IMR-90 (cell line): ENCODE measurements around the gene VAMP5. TPM values are rescaled to one million over a fixed set of nuclear protein-coding genes. Genes with fewer than 3 reads are reported as not detected.

Source experiments
- ATAC-seq: fragments of 200-7000 bp; cut with Tn5 transposase; 2 replicates; pipeline ENCODE4 v1.9.1; 2020; ENCODE audit warnings: low read depth, mild to moderate bottlenecking, moderate library complexity
- BruUV-seq: library from RNA; stranded (reverse); fragments of 400-500 nt; replicated peaks from 2 replicates; lab custom pipeline; 2021; lab: Mats Ljungman, UMichigan
- CTCF ChIA-PET: fragments of 300-600 bp; formaldehyde crosslinking; extraction: SDS; loops from one replicate; lab custom pipeline; 2021; ENCODE audit warnings: antibody characterized with exemption; lab: Yijun Ruan, JAX
- POLR2A ChIA-PET: fragments of 300-600 bp; sonication (Branson Sonifier 250); formaldehyde crosslinking; loops from one replicate; lab custom pipeline; 2022; ENCODE audit warnings: antibody characterized with exemption; ENCODE audit not compliant: unreplicated experiment; lab: Charles Lee
- DNase-seq: peaks from one replicate; pipeline ENCODE4 v3.0.0; 2013
- H2AFZ ChIP-seq: replicated peaks from 2 replicates; pipeline ENCODE3; 2013; ENCODE audit warnings: low read length, mild to moderate bottlenecking; ENCODE audit not compliant: poor library complexity
- H2AK5ac ChIP-seq: 2 replicates; pipeline ENCODE4 v1.6.1; 2013; ENCODE audit warnings: low read depth, low read length, inconsistent platforms
- H2AK9ac ChIP-seq: replicated peaks from 2 replicates; pipeline ENCODE3; 2013; ENCODE audit warnings: mild to moderate bottlenecking, low read depth, low read length, moderate library complexity; ENCODE audit not compliant: poor library complexity
- H2BK120ac ChIP-seq: 2 replicates; pipeline ENCODE4 v1.6.1; 2013; ENCODE audit warnings: low read depth, low read length, inconsistent platforms
- H2BK15ac ChIP-seq: 3 replicates; pipeline ENCODE4 v1.6.1; 2013; ENCODE audit warnings: low read depth, low read length, inconsistent platforms
- H2BK20ac ChIP-seq: 2 replicates; pipeline ENCODE4 v1.6.1; 2013; ENCODE audit warnings: low read depth, mild to moderate bottlenecking, inconsistent platforms, low read length, moderate library complexity
- H2BK5ac ChIP-seq: 2 replicates; pipeline ENCODE4 v1.6.1; 2013; ENCODE audit warnings: mild to moderate bottlenecking, low read depth, low read length, inconsistent platforms; ENCODE audit not compliant: poor library complexity, severe bottlenecking
- H3K14ac ChIP-seq: replicated peaks from 2 replicates; pipeline ENCODE4 v1.6.1; 2013; ENCODE audit warnings: low read depth, low read length, inconsistent platforms
- H3K18ac ChIP-seq: 2 replicates; pipeline ENCODE4 v1.6.1; 2013; ENCODE audit warnings: low read depth, low read length, control low read depth
- H3K23ac ChIP-seq: 2 replicates; pipeline ENCODE4 v1.6.1; 2013; ENCODE audit warnings: low read depth, low read length, inconsistent platforms
- H3K27ac ChIP-seq: 2 replicates; pipeline ENCODE4 v1.5.1; 2013; ENCODE audit warnings: mild to moderate bottlenecking, control low read depth, low read length; ENCODE audit not compliant: insufficient read depth
- H3K27me3 ChIP-seq: 2 replicates; pipeline ENCODE4 v1.6.1; 2013; ENCODE audit warnings: low read length; ENCODE audit not compliant: control insufficient read depth, insufficient read depth
- H3K36me3 ChIP-seq: 2 replicates; pipeline ENCODE4 v1.6.1; 2013; ENCODE audit warnings: low read length, mixed read lengths; ENCODE audit not compliant: control insufficient read depth, insufficient read depth
- H3K4ac ChIP-seq: 2 replicates; pipeline ENCODE4 v1.6.1; 2013; ENCODE audit warnings: low read depth, low read length, inconsistent platforms
- H3K4me1 ChIP-seq: 2 replicates; pipeline ENCODE4 v1.6.1; 2013; ENCODE audit warnings: low read length, mixed read lengths; ENCODE audit not compliant: control insufficient read depth, insufficient read depth
- H3K4me2 ChIP-seq: 2 replicates; pipeline ENCODE4 v1.6.1; 2013; ENCODE audit warnings: low read depth, mild to moderate bottlenecking, control low read depth, low read length, moderate library complexity
- H3K4me3 ChIP-seq: 2 replicates; pipeline ENCODE4 v1.5.1; 2013; ENCODE audit warnings: low read depth, mild to moderate bottlenecking, control low read depth, low read length, moderate library complexity; ENCODE audit not compliant: insufficient read depth
- H3K56ac ChIP-seq: 2 replicates; pipeline ENCODE4 v1.6.1; 2013; ENCODE audit warnings: low read length, inconsistent platforms; ENCODE audit not compliant: insufficient read depth; ENCODE audit errors: extremely low read depth
- H3K79me1 ChIP-seq, 2 experiments: 2 replicates each; pipeline ENCODE4 v1.6.1; 2013; ENCODE audit warnings: low read length in 2 of 2, inconsistent platforms in 1 of 2, low read depth in 1 of 2
- H3K9ac ChIP-seq: 2 replicates; pipeline ENCODE4 v1.6.1; 2013; ENCODE audit warnings: low read depth, low read length, control low read depth
- H3K9me1 ChIP-seq: 2 replicates; pipeline ENCODE4 v1.6.1; 2013; ENCODE audit warnings: low read length, inconsistent platforms; ENCODE audit not compliant: insufficient read depth
- H3K9me3 ChIP-seq: 2 replicates; pipeline ENCODE4 v1.6.1; 2013; ENCODE audit warnings: low read length; ENCODE audit not compliant: control insufficient read depth, insufficient read depth
- H4K20me1 ChIP-seq: 2 replicates; pipeline ENCODE4 v1.6.1; 2013; ENCODE audit warnings: low read length, inconsistent platforms; ENCODE audit not compliant: insufficient read depth
- H4K5ac ChIP-seq: 2 replicates; pipeline ENCODE4 v1.6.1; 2013; ENCODE audit warnings: mild to moderate bottlenecking, low read depth, low read length, control low read depth
- H4K8ac ChIP-seq, 2 experiments: 2 replicates each; pipeline ENCODE4 v1.6.1; 2013; ENCODE audit warnings: low read depth in 2 of 2, low read length in 2 of 2, control low read depth in 1 of 2, inconsistent platforms in 1 of 2
- H4K91ac ChIP-seq: 2 replicates; pipeline ENCODE4 v1.6.1; 2013; ENCODE audit warnings: low read depth, low read length, inconsistent platforms; ENCODE audit not compliant: insufficient read depth
- RCOR1 ChIP-seq: IDR thresholded peaks from 2 replicates; pipeline ENCODE4 v1.6.1; 2012; ENCODE audit warnings: mild to moderate bottlenecking, low read length, improper control_type of control experiment; ENCODE audit not compliant: insufficient replicate concordance
- WGBS, 2 experiments: methylation state at CpG; one replicate each; pipeline versions ENCODE4 v1.1.5 to v1.1.7; 2013; ENCODE audit warnings: missing lambda C conversion rate in 2 of 2; ENCODE audit not compliant: insufficient read length in 1 of 2; ENCODE audit errors: extremely low coverage in 2 of 2; 5-methylcytosine and 5-hydroxymethylcytosine counted together
- dilution Hi-C: fragments of 300-500 bp; cut with HindIII; formaldehyde crosslinking; loops from one replicate; pipeline ENCODE4 v1.14.3; 2018; ENCODE audit warnings: low sequenced_read_pairs; ENCODE audit not compliant: unreplicated experiment
- in situ Hi-C: fragments of 300-500 bp; cut with MboI; formaldehyde crosslinking; loops from 3 replicates; pipeline ENCODE4 v1.14.3; 2019; ENCODE audit warnings: low sequenced_read_pairs, inconsistent platforms, mixed read lengths
- intact Hi-C: fragments of 100-400 bp; cut with micrococcal nuclease; formaldehyde crosslinking; loops from 2 replicates; pipeline ENCODE4 v1.10.0; 2022
- polyA plus RNA-seq, 3 experiments: library from polyadenylated mRNA; depleted of rRNA; stranded (reverse); fragments of >200 nt; gene quantifications; 2 replicates each; pipeline ENCODE4 v1.2.3, GENCODE V29; 2012; ENCODE audit warnings: low replicate concordance in 1 of 3
- total RNA-seq: library from RNA; depleted of rRNA; stranded (reverse); fragments of >200 nt; gene quantifications from 2 replicates; pipeline ENCODE4 v1.2.3, GENCODE V29; 2012

VAMP5 gene
- total and polyA plus RNA-seq, 2 of the 4 experiments (the other 2 are of a cell fraction): 13.8 to 103 TPM

GRCh38 chr2:85596486-85597143, 12.4 kb downstream of the VAMP5 start:
- ChIA-PET POLR2A (interaction anchor here (0.6 to 2.5 kb wide), 4 partner anchors 9 to 159 kb away, joined by 3 to 14 read pairs (median 6); no protein-coding TSS in a partner anchor), CTCF (no interaction called here)
- peaks cover 26% of the 10 kb centered on the region for H3K36me3 ChIP-seq
- in situ Hi-C loops: no loop called here
- no peaks in the 10 kb centered on the region for H3K9me3 ChIP-seq
- H3K23ac ChIP-seq: no peak overlapping the region; the same call in 1 of the 2 replicates
- H2AFZ ChIP-seq: no peak overlapping the region
- H4K20me1 ChIP-seq: peaks cover 16% of the 10 kb centered on the region
- dilution Hi-C loops: no loop called here
- no peak for ATAC-seq
- no peak overlapping the region; a peak in 1 of 4 replicates for H4K8ac ChIP-seq
- H3K4me1 ChIP-seq: peaks cover 11% of the 10 kb centered on the region
- H2AK9ac ChIP-seq: peak overlapping the region; percentile 21
- no peak overlapping the region for H2BK15ac ChIP-seq
- peak overlapping the region; percentile 17; the same call in 1 of the 2 replicates for H2AK5ac ChIP-seq
- WGBS, 2 experiments: no CpG with 5 or more reads among the region's 3 CpGs
- no peaks in the 10 kb centered on the region for H3K27me3 ChIP-seq
- H3K27ac ChIP-seq: no peak overlapping the region
- H2BK120ac ChIP-seq: no peak overlapping the region
- peak overlapping the region; percentile 24; the same call in 1 of the 2 replicates for H3K4ac ChIP-seq
- no peak overlapping the region for H4K5ac ChIP-seq
- no peak overlapping the region for H3K56ac ChIP-seq
- intact Hi-C loops: no loop called here
- no peak overlapping the region for H3K14ac ChIP-seq
- H3K79me1 ChIP-seq: peaks cover 32 to 68% of the 10 kb centered on the region in 2 experiments
- peak overlapping the region; percentile 87 for H2BK5ac ChIP-seq
- peak overlapping the region; percentile 75 for H3K4me3 ChIP-seq
- peaks cover 17% of the 10 kb centered on the region for H3K9me1 ChIP-seq
- no peak for DNase-seq
- TF ChIP-seq RCOR1: no peak
- no TSS peak for BruUV-seq
- H4K91ac ChIP-seq: no peak overlapping the region
- H3K18ac ChIP-seq: no peak overlapping the region
- H3K4me2 ChIP-seq: peak overlapping the region; percentile 89
- H3K9ac ChIP-seq: peak overlapping the region; percentile 90; the same call in 1 of the 2 replicates
- no peak overlapping the region for H2BK20ac ChIP-seq
